ENCODE measurements around the gene RASSF7.
A peak's percentile ranks its signal among the peaks of the same experiment; 100 is the strongest.

The RASSF7 gene

GRCh38 chr11:587546-587945 lies 26.8 kb downstream of the RASSF7 start:
- no peak for DNase-seq

- peak; percentile 44 to 78 for DNase-seq
Observed at GRCh38 chr11:587978-588380, 27.2 kb downstream of the RASSF7 start.

- no peak for DNase-seq
Observed at GRCh38 chr11:589798-590197, 29.0 kb downstream of the RASSF7 start.

- DNase-seq = no peak
Observed at GRCh38 chr11:590997-591396, 30.2 kb downstream of the RASSF7 start.

GRCh38 chr11:592501-592900 lies 31.7 kb downstream of the RASSF7 start:
- no peak for DNase-seq

GRCh38 chr11:592918-593317 lies 32.1 kb downstream of the RASSF7 start:
- DNase-seq = no peak

GRCh38 chr11:593347-593746 lies 32.6 kb downstream of the RASSF7 start:
- no peak for DNase-seq

- DNase-seq = no peak
Observed at GRCh38 chr11:595400-595799, 34.6 kb downstream of the RASSF7 start.

GRCh38 chr11:596374-596773 lies 35.6 kb downstream of the RASSF7 start:
- DNase-seq = no peak

- no peak for DNase-seq
Observed at GRCh38 chr11:597166-597725, 36.5 kb downstream of the RASSF7 start.

GRCh38 chr11:598005-598680 lies 37.4 kb downstream of the RASSF7 start:
- DNase-seq = no peak

GRCh38 chr11:601573-602245 lies 40.9 kb downstream of the RASSF7 start:
- no peak for DNase-seq

- DNase-seq = no peak
Observed at GRCh38 chr11:603154-603553, 42.4 kb downstream of the RASSF7 start.

- DNase-seq = no peak
Observed at GRCh38 chr11:605286-606129, 44.7 kb downstream of the RASSF7 start.

GRCh38 chr11:606245-606644 lies 45.5 kb downstream of the RASSF7 start:
- no peak for DNase-seq

GRCh38 chr11:607020-607780 lies 46.4 kb downstream of the RASSF7 start:
- DNase-seq = no peak

- no peak for DNase-seq
Observed at GRCh38 chr11:607971-608659, 47.3 kb downstream of the RASSF7 start.

GRCh38 chr11:608791-609251 lies 48.1 kb downstream of the RASSF7 start:
- no peak for DNase-seq

GRCh38 chr11:609341-609811 lies 48.6 kb downstream of the RASSF7 start:
- no peak for DNase-seq

GRCh38 chr11:610146-610801 lies 49.5 kb downstream of the RASSF7 start:
- no peak for DNase-seq

Data from stimulated activated CD4-positive, alpha-beta T cell treated with anti-CD3 and anti-CD28 coated beads, Interleukin-4, amount 100 ng/mL, for 4 hours (primary cell).